ENCODE results near the gene IGSF10.
A peak's percentile ranks its signal among the peaks of the same experiment; 100 is the strongest.
"Not testable (repeated sequence)": the region's sequence is repeated elsewhere in the genome, so short reads cannot be mapped to it uniquely, and the experiment has no call there.

Gene IGSF10, protein sequence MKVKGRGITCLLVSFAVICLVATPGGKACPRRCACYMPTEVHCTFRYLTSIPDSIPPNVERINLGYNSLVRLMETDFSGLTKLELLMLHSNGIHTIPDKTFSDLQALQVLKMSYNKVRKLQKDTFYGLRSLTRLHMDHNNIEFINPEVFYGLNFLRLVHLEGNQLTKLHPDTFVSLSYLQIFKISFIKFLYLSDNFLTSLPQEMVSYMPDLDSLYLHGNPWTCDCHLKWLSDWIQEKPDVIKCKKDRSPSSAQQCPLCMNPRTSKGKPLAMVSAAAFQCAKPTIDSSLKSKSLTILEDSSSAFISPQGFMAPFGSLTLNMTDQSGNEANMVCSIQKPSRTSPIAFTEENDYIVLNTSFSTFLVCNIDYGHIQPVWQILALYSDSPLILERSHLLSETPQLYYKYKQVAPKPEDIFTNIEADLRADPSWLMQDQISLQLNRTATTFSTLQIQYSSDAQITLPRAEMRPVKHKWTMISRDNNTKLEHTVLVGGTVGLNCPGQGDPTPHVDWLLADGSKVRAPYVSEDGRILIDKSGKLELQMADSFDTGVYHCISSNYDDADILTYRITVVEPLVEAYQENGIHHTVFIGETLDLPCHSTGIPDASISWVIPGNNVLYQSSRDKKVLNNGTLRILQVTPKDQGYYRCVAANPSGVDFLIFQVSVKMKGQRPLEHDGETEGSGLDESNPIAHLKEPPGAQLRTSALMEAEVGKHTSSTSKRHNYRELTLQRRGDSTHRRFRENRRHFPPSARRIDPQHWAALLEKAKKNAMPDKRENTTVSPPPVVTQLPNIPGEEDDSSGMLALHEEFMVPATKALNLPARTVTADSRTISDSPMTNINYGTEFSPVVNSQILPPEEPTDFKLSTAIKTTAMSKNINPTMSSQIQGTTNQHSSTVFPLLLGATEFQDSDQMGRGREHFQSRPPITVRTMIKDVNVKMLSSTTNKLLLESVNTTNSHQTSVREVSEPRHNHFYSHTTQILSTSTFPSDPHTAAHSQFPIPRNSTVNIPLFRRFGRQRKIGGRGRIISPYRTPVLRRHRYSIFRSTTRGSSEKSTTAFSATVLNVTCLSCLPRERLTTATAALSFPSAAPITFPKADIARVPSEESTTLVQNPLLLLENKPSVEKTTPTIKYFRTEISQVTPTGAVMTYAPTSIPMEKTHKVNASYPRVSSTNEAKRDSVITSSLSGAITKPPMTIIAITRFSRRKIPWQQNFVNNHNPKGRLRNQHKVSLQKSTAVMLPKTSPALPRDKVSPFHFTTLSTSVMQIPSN (N-terminal part only)

DNA sequence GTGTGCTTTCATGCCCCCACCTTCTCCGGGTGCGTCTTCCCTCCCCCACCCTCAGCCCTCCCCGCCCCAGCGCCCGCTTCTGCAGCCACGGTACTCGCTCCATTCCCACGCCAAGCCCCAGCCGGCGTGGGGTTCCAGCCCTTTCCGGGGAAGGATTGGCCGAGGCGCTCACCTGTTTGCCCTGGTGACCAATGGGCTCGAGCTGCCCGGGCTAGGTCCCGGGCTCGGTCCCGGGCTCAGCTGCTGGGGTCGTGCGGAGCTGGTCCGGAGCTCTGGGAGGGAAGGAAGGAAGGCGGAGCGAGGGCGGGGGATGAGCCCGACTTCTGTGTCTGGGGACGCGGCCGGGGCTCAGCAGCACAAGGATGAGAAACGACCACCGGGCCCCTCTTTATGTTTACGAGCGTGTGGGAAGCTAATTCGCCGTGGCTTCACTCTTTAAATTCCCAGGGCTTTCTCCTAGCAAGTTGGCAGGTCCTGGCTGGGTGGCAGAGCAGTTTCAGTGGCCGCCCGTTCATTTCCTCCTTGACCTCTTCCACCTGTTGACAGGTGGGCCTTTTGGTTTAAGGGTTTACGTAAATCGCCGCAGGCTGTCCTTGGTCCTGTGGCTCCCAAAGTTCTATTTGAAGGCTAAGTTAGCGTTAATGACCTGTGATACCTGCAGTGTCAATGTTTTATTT lies at the start of gene IGSF10:
Gene IGSF10, minus strand, starts transcription at position 288 of the 677 bp plus-strand sequence. CDS start 2,352 bp downstream, outside the sequence.
- no peak for DNase-seq

DNA sequence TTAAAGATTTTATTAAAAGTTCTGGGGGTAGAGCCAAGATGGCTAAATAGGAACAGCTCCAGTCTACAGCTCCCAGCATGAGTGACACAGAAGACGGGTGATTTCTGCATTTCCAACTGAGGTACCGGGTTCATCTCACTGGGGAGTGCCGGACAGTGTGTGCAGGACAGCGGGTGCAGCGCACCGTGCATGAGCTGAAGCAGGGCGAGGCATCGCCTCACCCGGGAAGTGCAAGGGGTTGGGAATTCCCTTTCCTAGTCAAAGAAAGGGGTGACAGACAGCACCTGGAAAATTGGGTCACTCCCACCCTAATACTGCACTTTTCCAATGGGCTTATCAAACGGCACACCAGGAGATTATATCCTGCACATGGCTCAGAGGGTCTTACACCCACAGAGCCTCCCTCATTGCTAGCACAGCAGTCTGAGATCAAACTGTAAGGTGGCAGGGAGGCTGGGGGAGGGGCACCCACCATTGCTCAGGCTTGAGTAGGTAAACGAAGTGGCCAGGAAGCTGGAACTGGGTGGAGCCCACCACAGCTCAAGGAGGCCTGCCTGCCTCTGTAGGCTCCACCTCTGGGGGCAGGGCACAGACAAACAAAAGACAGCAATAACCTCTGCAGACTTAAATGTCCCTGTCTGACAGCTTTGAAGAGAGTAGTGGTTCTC lies 48.7 kb upstream of the IGSF10 start:
- DNase-seq, result not testable (repeated sequence)

DNA sequence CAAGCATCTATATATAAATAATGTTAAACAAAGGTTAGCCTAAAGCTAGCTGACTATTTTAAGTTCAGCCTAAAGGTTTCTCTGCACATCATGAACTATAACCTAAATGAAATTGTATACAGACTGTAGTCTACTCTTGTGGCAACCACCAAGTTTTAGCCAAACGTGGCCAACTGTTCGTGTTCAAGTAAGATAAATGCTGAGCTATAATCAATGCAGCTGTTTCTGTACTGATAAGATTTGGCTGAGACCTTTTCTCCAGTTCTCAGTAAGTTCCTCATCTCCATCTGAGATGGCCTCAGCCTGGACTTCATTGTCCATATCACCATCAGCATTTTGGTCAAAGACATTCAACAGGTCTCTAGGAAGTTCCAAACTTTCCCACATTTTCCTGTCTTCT lies 43.7 kb upstream of the IGSF10 start:
- DNase-seq, result no peak

DNA sequence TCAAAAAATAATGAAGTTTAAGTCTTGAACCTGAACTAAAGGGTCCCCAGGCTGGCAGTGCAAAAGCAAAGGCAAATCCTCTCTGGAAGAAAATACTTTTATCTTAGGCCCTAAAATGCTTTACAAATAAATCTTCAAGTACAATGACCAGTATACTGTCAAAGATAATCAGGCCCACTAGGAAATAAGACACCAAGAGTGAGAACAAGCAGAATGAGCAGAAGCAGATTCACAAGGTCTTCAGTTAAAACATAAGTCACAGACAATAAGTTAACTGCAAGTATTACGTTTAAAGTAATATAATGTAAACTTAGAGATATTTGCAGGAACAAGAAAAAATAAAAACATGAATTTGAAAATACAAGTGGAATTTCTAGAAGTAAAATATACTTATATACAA lies 42.2 kb upstream of the IGSF10 start:
- DNase-seq, result no peak

DNA sequence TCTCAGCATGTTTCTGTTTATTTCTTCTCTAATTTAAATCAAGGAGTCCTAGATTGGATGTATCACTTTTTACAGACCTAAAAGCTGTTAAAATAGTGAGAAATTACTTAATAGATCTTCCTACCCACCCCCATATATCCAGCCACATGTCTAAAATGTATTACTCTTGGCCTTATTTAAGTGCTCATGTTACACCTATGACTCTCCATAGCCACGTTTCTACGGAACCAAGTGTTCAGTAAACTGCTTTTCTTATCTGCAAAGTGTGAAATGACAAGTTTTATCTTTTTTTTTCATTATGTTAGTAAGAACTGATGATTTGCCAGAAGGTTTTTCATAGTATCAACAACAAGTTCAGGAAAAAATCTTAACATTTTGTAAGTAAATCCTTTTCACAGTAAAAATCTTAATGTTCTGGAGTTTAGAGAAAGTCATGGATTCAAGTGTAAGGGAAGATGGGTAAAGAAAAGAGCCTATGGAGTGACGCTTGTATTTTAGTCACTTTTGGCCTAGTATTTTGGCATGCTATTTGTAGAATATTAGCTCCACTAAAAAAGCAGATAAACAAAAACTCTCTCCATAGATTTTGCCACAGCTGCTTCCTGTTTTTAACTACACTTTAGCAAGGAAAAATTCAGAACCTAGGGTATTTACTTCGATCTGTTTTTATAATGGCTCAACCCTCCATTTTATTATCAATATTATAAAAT lies 41.2 kb upstream of the IGSF10 start:
- no peak for DNase-seq

DNA sequence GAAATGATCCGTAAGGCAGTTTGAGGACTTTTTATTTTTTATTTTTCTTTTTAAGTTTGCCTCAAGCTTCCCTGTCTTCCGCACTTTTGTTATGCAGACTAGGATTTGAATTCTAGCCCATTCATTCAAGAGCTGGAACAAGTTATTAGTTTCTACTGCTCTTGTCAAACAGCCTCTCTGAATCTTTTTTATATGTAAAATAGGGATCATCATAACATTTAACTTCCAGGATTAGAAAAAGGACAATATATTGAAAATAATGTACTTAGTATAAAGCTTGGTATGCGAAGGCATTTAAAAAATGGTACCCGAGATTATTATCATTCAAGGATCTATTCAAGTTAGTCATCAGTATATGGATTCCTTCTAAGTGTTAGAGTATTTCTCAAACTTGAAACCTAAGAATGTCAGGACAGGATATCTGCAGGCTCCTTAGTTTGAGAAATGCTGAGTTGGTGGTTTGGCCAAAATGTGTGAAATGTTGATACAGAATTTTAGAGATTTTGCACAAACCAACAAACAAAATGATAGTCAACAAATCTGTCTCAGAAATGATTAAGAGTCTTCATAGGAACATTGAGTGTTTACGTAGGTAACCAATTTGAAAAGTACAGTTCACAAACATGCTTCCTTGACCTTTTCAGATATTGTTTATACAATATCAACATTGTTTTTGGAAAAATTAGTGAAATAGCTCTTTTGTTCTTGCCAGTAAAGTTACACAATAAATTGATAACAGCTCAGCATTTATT lies 40.5 kb upstream of the IGSF10 start:
- no peak for DNase-seq

DNA sequence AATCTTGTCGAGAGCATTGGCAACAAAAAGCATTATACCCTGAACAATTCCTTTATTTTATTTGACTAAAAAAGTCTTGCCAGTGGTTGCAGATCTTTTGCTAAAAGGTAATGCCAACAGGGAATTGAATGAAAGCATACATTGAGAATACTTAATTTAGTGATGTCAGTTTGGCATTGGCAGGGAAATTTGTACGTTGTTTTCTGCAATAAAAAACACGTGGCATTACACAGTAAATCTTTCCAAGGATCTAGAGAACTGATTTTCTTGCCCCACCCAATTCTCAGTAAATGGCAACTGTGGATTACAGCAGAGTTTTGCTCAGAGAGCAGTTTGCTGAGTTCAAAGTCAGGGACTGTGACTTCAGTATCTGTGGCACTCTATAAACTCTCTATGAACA lies 38.3 kb upstream of the IGSF10 start:
- DNase-seq, result no peak

DNA sequence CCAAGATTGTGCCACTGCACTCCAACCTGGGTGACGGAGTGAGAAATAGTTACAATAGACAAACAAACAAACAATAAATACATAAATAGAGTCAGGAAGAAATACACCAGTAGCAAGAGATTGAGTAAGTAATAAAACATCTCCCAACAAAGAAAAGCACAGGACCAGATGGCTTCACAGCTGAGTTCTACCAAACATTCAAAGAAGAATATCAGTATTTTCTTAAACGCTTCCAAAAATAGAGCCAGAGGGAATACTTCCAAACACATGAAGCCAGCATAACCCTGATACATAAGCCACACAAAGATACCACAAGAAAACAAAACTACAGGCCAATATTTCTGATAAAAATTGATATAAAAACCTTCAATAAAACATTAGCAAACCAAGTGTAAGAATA lies 30.7 kb upstream of the IGSF10 start:
- no peak for DNase-seq

DNA sequence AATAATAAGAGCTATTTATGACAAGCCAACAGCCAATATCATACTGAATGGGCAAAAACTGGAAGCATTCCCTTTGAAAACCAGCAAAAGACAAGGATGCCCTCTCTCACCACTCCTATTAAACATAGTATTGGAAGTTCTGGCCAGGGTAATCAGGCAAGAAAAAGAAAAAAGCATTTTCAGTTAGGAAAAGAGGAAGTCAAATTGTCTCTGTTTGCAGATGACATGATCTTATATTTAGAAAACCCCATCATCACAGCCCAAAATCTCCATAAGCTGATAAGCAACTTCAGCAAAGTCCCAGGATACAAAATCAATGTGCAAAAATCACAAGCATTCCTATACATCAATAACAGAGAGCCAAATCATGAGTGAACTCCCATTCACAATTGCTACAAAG lies 27.0 kb upstream of the IGSF10 start:
- not testable (repeated sequence) for DNase-seq

DNA sequence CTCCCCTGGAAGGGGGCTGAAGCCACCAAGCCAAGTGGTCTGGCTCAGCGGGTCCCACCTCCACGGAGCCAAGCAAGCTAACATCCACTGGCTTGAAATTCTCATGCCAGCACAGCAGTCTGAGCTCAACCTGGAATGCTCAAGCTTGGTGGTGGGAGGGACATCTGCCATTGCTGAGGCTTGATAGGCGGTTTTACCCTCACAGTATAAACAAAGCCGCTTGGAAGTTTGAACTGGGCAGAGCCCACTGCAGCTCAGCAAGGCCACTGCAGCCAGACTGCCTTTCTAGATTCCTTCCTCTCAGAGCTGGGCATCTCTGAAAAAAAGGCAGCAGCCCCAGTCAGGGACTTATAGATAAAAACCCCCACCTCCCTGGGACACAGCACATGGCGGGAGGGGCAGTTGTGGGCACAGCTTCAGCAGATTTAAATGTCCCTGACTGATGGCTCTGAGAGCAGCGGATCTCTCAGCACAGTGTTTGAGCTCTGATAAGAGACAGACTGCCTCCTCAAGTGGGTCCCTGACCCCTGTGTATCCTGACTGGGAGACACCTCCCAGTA lies 23.2 kb upstream of the IGSF10 start:
- DNase-seq, result no peak

DNA sequence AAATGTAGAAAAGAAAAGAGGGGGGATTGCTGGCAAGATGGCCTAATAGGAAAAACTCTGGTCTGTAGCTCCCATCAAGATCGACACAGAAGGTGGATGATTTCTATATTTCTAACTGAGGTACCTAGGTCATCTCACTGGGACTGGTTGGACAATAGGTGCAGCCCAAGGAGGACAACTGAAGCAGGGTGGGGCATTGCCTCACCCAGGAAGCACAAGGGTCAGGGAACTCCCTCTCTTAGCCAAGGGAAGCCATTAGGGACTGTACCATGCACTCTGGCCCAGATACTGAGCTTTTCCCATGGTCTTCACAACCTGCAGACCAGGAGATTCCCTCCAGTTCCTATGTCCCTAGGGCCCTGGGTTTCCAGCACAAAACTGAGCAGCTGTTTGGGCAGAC lies 22.6 kb upstream of the IGSF10 start:
- DNase-seq, result no peak

DNA sequence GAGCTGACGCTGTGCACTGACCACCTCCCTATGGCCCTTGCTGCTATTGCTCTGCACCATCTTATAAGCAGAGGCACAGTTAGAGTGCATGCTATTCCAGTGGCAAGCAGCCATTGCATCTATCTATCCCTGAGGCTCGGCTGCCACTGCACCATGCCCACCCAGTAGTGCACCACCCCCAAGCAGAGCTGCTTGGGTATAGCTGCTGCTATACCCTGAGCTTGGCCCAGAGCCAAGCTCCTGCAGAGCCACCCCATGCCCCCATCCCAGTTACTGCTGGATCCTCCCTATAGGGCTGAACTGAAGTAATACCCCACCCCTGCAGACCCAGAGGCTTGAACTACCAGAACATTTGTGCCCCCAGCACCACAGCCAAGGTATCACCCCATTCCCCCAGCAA lies 19.6 kb upstream of the IGSF10 start:
- DNase-seq, result no peak

DNA sequence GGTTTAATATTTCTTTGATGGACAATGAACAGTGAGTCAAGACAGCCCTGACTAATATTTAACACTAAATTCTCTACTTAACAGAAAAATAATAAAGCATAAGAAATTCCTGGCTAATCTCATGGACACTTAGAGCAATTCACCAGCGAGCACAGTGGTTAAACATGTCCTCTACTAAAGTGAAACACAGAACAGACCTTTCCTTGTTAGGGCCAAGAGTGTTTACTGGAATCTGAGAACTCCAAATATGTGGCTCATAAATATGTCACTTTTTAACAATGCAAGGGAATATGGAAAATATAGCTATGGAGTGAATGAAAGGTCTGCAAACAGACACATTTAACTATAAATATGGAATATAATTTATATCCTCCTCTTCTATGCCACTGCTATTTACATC lies 18.6 kb upstream of the IGSF10 start:
- DNase-seq, result no peak

DNA sequence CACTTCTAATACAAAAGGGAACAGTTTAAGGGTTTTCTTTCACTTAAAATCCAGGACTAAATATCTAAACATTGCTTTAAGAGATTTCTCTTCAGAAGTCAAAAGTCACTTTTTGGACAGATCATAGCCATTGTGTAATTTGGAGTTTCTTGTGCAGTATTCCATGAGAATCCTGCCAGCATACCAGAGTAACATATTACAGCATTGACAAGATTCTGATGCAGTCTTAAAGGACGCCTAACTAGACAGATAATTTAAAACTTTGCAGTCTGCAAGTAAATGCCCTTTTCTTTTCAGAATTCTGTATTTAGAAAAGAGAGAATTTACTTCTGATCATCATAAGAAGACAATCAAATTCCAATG lies 17.5 kb upstream of the IGSF10 start:
- no peak for DNase-seq

DNA sequence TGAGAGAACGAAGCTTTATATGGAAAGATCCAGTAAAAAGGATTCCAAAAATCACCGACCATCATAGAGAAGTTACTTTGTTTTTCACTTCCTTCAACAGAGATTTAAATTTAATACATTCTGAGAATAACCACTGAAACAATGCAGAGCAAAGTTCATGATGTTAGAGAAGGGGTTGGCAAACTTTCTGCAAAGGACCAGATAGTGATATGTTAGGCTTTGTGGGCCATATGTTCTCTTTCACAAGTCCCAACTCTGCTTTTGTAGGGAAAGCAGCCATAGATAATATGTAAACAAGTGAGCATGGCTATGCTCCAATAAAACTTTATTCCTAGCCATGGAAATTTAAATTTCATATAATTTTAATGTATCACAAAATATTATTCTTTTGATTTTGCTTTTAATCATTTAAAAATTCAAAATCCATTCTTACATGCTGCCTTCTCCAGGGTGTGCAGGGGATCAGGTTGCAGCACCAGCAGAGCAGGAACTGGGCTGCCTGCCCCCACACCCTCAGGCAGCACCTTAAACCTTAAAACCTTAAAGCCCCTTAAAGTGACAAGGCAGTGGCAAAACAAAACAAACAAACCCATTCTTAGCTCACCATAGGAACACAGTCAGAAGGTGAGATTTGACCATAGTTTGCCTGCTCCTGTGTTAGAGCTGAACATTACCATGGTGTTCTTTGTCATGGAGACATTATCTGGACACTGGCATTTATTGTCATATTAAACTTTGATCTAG lies 16.9 kb upstream of the IGSF10 start:
- DNase-seq, result no peak

DNA sequence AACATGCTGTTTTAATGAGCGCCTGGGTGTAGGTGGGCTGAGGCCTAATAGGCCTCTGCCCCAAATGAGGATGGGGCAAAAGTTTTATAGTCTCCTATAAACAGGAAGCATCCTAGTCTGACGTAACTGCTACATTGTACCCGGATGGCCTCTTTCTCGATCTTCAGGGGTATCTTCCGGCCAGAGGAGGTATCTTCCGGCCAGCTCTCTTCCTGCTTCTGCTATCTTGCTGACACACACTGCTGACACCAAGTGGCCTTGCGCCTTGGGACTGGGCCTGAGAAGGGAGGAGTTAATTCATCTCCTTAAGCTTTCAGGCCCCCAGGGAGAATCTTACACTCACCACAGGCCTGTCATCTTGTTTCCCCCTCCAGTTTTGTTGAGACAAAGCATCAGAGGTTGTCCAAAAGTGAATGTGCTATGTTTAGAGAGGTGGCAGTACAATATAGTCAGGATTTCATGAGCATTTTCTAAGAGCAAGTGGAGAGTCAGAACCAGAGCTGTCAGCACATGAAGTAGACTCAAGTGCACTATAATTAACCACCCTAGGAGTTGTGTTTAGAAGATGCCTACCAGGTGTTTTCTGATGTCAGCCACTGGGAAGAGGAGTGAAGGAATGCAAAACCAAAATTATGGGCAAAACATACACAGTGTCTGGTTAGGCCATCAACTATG lies 15.6 kb upstream of the IGSF10 start:
- DNase-seq, result no peak

DNA sequence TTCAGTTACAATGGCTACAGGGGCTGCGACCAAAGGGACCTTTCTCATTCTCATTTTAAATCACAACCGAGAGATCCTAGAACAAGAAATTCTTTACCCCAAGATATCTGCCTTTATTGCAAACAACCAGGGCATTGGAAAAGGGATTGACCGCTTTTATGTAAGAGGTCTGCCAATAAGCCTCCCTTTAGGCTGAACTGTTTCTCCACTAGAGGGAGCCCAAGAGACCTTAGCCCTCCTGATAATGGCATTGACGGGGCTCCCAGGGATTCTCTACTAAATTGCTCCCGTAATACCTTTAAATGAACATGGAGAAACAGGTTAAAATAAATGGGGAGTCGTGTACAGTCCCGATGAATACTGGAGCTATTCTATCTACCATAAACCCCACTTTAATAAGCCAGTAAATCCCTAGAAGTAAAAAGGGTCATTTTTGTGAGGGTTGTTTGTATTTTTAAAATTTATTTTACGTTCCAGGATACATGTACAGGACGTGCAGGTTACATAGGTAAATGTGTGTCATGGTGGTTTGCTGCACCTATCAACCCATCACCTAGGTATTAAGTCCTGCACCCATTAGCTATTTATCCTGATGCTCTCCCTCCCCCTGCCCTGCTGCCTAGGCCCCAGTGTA lies 7.5 kb upstream of the IGSF10 start:
- peak; percentile 34 for DNase-seq

DNA sequence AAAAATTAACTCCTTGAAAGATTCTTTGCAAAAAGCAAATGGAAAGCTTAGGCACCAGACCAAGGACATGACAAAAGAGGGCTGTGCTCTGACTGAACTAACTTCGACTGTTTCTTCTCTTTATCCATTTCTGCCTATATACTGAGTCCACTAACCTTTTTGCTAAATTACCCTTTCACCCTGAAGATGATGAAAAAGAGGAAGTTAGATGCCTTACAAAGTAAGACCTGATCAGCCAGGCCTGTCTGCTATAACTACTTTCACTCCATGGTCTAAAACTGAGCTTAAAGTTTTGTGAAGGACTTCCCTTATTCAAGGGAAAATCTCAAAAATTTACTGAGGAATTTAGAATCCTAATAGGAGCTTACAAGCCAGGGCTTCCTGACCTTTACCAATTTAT lies 6.2 kb upstream of the IGSF10 start:
- DNase-seq, result no peak

DNA sequence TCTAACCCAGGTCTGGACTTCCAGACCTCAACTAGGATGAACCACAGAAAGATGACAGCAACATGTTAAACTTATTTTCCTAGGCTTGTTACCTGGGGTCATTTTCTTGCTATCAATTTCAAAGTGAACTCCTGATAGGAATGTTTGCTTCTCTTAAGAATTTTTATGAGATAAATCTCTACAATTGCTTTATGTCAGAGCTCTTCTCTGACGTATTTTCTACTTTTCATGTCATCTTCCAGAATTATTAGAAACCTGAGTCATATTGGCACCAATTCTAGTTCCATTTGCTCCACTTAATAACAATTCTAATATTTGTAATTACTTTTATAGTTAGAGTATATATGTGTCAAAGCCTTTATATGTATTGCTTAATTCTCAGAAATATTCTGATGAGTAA lies 2.1 kb upstream of the IGSF10 start:
- no peak for DNase-seq
